ENCODE results near the gene UPF1. TPM values are rescaled to one million over a fixed set of nuclear protein-coding genes. Genes with fewer than 3 reads are reported as not detected.
A peak's percentile ranks its signal among the peaks of the same experiment; 100 is the strongest.

Gene UPF1
- 32.4 and 56.2 TPM in 2 replicates for total RNA-seq (2014; rRNA removed; shearing (Covaris generic))

- DNase-seq (ENCODE audit: low read depth) = peak; percentile 91
Observed at GRCh38 chr19:18831524-18832305, at the start of gene UPF1. TSS of gene UPF1 (plus strand) at chr19:18831959. CDS start at chr19:18832210, 251 bp downstream.

GRCh38 chr19:18782559-18783225, 49.1 kb upstream of the UPF1 start:
- no peak for DNase-seq (ENCODE audit: low read depth)

GRCh38 chr19:18783958-18784785, 47.6 kb upstream of the UPF1 start:
- DNase-seq (ENCODE audit: low read depth) = no peak

GRCh38 chr19:18784786-18785120, 47.0 kb upstream of the UPF1 start:
- no peak for DNase-seq (ENCODE audit: low read depth)

- peak; percentile 65 for DNase-seq (ENCODE audit: low read depth)
Observed at GRCh38 chr19:18785179-18786124, 46.3 kb upstream of the UPF1 start.

- no peak for DNase-seq (ENCODE audit: low read depth)
Observed at GRCh38 chr19:18788529-18789421, 43.0 kb upstream of the UPF1 start.

- DNase-seq (ENCODE audit: low read depth) = no peak
Observed at GRCh38 chr19:18789422-18789869, 42.3 kb upstream of the UPF1 start.

- DNase-seq (ENCODE audit: low read depth) = no peak
Observed at GRCh38 chr19:18789883-18790565, 41.7 kb upstream of the UPF1 start.

- no peak for DNase-seq (ENCODE audit: low read depth)
Observed at GRCh38 chr19:18790566-18791314, 41.0 kb upstream of the UPF1 start, which contains the start of gene COMP. TSS of gene COMP (minus strand) at chr19:18791305. CDS start at chr19:18791269, 36 bp downstream.

GRCh38 chr19:18791315-18791678, 40.5 kb upstream of the UPF1 start:
- DNase-seq (ENCODE audit: low read depth) = no peak

GRCh38 chr19:18792661-18793060, 39.1 kb upstream of the UPF1 start:
- DNase-seq (ENCODE audit: low read depth) = no peak

- DNase-seq (ENCODE audit: low read depth) = no peak
Observed at GRCh38 chr19:18793144-18794028, 38.4 kb upstream of the UPF1 start.

GRCh38 chr19:18794029-18794313, 37.8 kb upstream of the UPF1 start:
- DNase-seq (ENCODE audit: low read depth) = no peak

GRCh38 chr19:18794692-18795091, 37.1 kb upstream of the UPF1 start:
- no peak for DNase-seq (ENCODE audit: low read depth)

- peak; percentile 70 for DNase-seq (ENCODE audit: low read depth)
Observed at GRCh38 chr19:18795540-18795939, 36.2 kb upstream of the UPF1 start.

- peak; percentile 53 for DNase-seq (ENCODE audit: low read depth)
Observed at GRCh38 chr19:18796239-18796638, 35.5 kb upstream of the UPF1 start.

GRCh38 chr19:18798384-18799352, 33.1 kb upstream of the UPF1 start:
- no peak for DNase-seq (ENCODE audit: low read depth)

Data from RPMI7951 (cell line).